Ascending aorta (tissue), 2 donors: ENCODE results near the gene PDE1C. TPM values are rescaled to one million over a fixed set of nuclear protein-coding genes. Genes with fewer than 3 reads are reported as not detected.

Source experiments
- DNase-seq, 2 donors: peaks; one replicate each; pipeline ENCODE4 v3.0.0-alpha.2; 2019; ENCODE audit warnings: low spot score in 2 of 2
- H3K27ac ChIP-seq, 2 donors: fragments of 200-600 bp; sonication (generic); one replicate each; pipeline ENCODE4 v1.5.1; 2016 to 2017; ENCODE audit warnings: mild to moderate bottlenecking in 1 of 2
- H3K27me3 ChIP-seq: fragments of 200-600 bp; sonication (generic); one replicate; pipeline ENCODE4 v1.5.1; 2017
- H3K36me3 ChIP-seq, 2 donors: fragments of 200-600 bp; sonication (generic); one replicate each; pipeline ENCODE4 v1.5.1; 2016
- H3K4me1 ChIP-seq, 2 donors: fragments of 200-600 bp; sonication (generic); one replicate each; pipeline ENCODE4 v1.5.1; 2016 to 2017; ENCODE audit warnings: mild to moderate bottlenecking in 1 of 2
- H3K4me3 ChIP-seq, 2 donors: fragments of 200-600 bp; sonication (generic); one replicate each; pipeline ENCODE4 v1.5.1; 2016 to 2017; ENCODE audit warnings: mild to moderate bottlenecking in 1 of 2
- H3K9me3 ChIP-seq, 2 donors: fragments of 200-600 bp; sonication (generic); one replicate each; pipeline ENCODE4 v1.5.1; 2016
- CTCF ChIP-seq, 3 experiments: fragments of 200-600 bp in 2 of 3; fragments of 450-650 bp in 1 of 3; sonication (generic) in 2 of 3; IDR thresholded peaks; one replicate each; pipeline ENCODE4 v1.5.1; 2016 to 2019; ENCODE audit warnings: antibody characterized with exemption in 3 of 3, mild to moderate bottlenecking in 1 of 3, moderate library complexity in 1 of 3
- intact Hi-C: fragments of 100-400 bp; cut with DNase I; formaldehyde crosslinking; loops from one replicate; pipeline ENCODE4 v1.15.1; 2023
- total RNA-seq: library from RNA; depleted of rRNA; stranded (reverse); fragments of >200 nt; gene quantifications from one replicate; pipeline ENCODE4 v1.1.0, GENCODE V29; 2016

The PDE1C gene
- total RNA-seq, 1 donor from 2014 or later, result 1.4 TPM

DNA sequence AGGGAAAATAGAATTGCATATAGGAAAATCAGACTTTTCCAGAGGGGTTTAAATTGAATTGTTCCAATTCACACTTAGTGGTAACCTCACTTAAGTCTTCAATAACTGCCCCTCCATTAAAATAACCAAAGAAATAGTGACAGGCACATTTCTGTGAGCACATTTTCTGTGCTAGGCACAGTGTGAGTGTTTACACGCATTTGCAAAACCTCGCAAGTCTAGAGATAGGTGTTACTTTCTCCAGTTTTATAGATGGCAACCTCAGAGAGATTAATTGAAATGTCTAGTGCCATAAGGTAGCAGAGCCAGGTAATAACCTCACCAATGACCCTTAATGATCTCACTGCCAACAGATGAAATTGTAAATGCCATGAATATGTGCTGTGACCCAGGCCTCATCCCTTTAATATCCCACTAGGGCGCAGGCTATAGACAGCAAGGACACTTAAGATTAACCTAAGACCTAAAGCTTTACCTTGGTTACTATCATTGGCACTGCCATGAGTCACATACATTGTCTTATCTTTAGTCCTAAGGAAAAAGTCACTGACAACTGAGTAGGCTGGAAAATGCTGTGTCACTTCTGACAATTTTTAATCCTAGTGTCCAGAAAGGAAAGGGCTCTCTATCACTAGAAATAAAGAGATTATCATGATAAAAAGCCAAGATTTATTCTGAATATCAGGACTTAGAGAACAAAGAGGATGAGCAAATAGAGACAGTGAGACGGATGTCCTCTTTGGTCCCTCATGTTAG is 195.4 kb downstream of the PDE1C start:
- no peaks in the 10 kb centered on the region for H3K36me3 ChIP-seq
- no peaks in the 10 kb centered on the region for H3K9me3 ChIP-seq
- no peak overlapping the region for H3K4me3 ChIP-seq
- no peaks in the 10 kb centered on the region for H3K27me3 ChIP-seq
- intact Hi-C loops, result no loop called here
- no peak for DNase-seq
- H3K27ac ChIP-seq, result no peak overlapping the region
- H3K4me1 ChIP-seq, result no peaks in the 10 kb centered on the region
- TF ChIP-seq CTCF (IDR thresholded peaks at IDR 0.05), result no peak

- Histone ChIP-seq H3K9me3 (no peaks in the 10 kb centered on the region), H3K27ac (no peak overlapping the region), H3K27me3 (no peaks in the 10 kb centered on the region), H3K4me3 (no peak overlapping the region), H3K4me1 (no peaks in the 10 kb centered on the region), H3K36me3 (no peaks in the 10 kb centered on the region)
- intact Hi-C loops, result no loop called here
- no peak for DNase-seq
- TF ChIP-seq CTCF (IDR thresholded peaks at IDR 0.05), result no peak
Observed at GRCh38 chr7:31873816-31874597, 196.2 kb downstream of the PDE1C start.

DNA sequence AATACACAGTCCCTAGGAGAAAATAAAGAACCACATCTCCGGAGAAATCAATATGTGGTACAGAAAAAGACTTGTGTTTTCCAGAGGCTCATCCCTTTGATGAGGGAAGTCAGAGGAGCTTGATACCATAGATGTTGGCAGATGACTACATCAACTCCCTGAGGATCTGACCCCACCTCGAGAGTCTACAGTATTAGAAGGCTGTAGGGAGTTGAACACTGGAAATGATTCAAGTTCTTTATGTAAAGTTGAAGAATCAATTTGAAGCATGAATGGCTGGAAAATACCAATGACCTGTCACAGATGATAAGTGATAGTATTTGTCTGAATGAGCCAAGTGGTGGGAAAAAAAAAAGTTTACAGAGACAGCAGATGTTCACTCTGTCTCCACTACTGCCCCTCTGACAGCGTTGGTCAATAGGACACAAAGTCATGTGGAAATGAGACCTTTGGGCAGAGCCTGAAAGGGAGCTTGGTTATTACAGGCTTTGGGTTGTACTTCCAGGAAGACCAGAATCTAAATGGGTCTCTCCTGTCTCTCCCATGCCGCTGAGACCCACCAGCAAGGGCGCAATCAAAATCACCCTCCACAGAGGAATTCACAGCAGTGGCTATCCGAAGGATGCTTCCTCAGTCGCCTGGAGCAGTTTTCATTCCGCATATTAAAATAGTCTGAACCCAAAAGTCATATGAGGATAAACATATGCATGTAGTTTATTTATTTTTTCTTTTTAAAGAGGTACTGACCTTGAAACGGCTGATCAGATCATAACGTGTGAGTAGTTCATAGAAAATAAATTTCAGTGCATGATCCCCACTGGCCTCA is 197.4 kb downstream of the PDE1C start:
- H3K27ac ChIP-seq, result no peak overlapping the region

GRCh38 chr7:31864646-31865045 is 205.6 kb downstream of the PDE1C start:
- Histone ChIP-seq H3K9me3 (no peaks in the 10 kb centered on the region), H3K27ac (no peak overlapping the region), H3K4me3 (no peak overlapping the region), H3K4me1 (no peaks in the 10 kb centered on the region), H3K36me3 (no peaks in the 10 kb centered on the region), H3K27me3 (no peaks in the 10 kb centered on the region)
- intact Hi-C loops, result no loop called here
- no peak for TF ChIP-seq CTCF (IDR thresholded peaks at IDR 0.05)
- no peak for DNase-seq

More for the DNA sequence above, 197.4 kb downstream of the PDE1C start:
- H3K36me3 ChIP-seq, result no peaks in the 10 kb centered on the region
- H3K27me3 ChIP-seq, result no peaks in the 10 kb centered on the region
- intact Hi-C loops, result no loop called here
- H3K9me3 ChIP-seq, result no peaks in the 10 kb centered on the region
- TF ChIP-seq CTCF (IDR thresholded peaks at IDR 0.05), result no peak
- DNase-seq, result no peak
- H3K4me3 ChIP-seq, result no peak overlapping the region
- H3K4me1 ChIP-seq, result no peaks in the 10 kb centered on the region

GRCh38 chr7:31860925-31861324 is 209.3 kb downstream of the PDE1C start:
- DNase-seq, result no peak
- intact Hi-C loops, result no loop called here

More at GRCh38 chr7:31860925-31861324, 209.3 kb downstream of the PDE1C start:
- Histone ChIP-seq H3K27me3 (no peaks in the 10 kb centered on the region), H3K4me3 (no peak overlapping the region), H3K9me3 (no peaks in the 10 kb centered on the region), H3K36me3 (no peaks in the 10 kb centered on the region), H3K4me1 (no peaks in the 10 kb centered on the region), H3K27ac (no peak overlapping the region)
- no peak for TF ChIP-seq CTCF (IDR thresholded peaks at IDR 0.05)
